HTR-8/SVneo (cell line): ENCODE results near the gene PDZK1.
"Not testable (repeated sequence)": the region's sequence is repeated elsewhere in the genome, so short reads cannot be mapped to it uniquely, and the experiment has no call there.

Source experiments
- DNase-seq: peaks from one replicate; pipeline ENCODE4 v3.0.0; 2011; ENCODE audit warnings: low spot score, mixed read lengths; ENCODE audit not compliant: insufficient read length
- FAIRE-seq: peaks from 2 replicates; lab custom pipeline; 2011; peaks lifted over from hg19 to GRCh38; lab: Jason Lieb, UNC

PDZK1 gene

DNA sequence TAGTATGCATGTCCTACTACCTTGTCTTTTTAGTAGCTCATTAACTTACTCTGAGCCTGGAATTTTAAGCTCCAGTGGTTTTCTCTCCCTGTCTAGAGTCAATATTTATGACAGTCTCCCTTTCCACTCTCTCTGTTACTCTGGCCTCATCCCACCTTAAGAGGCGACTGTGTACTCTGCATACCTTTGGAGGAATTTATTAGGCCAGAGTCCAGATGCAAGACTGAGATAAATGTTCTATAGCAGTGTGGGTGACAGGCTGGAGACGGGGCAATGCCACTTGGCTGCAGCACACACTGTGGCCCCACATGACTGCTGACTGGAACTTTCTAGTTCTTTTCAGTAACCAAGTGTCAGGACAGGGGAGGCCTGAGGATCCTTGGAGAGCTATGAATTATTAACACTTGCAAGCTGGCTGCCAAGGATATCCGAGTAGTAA, 4.1 kb upstream of the PDZK1 start:
- no peak for FAIRE-seq

DNA sequence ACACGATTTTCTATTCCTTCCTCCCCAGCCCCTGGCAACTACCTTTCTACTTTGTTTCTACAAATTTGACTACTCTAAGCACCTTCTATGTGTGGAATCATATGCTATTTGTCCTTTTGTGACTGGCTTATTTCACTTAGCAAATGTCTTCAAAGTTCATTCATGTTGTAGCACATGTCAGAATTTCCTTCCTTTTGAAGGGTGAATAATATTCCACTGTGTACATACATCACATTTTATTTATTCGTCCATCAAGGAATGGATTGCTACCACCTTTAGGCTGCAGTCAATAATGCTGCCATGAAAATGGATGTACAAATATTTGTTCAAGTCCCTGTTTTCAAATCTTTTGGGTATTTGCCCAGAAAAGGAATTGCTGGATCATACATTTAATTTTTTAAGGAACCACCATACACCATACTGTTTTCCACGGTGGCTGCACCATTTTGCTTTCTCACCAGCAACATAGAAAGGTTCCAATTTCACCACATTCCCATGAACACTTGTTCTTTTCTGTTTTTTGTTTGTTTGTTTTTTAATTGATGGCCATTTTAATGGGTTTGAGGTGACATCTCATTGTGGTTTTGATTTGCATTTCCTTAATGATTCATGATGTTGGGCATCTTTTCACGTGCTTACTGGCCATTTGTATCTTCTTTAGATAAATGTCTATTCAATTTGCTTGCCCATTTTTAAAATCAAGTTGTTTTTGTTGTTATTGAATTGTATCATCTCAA, 3.3 kb upstream of the PDZK1 start:
- DNase-seq, result no peak
- FAIRE-seq, result no peak

More for the DNA sequence above, 4.1 kb upstream of the PDZK1 start:
- no peak for DNase-seq

DNA sequence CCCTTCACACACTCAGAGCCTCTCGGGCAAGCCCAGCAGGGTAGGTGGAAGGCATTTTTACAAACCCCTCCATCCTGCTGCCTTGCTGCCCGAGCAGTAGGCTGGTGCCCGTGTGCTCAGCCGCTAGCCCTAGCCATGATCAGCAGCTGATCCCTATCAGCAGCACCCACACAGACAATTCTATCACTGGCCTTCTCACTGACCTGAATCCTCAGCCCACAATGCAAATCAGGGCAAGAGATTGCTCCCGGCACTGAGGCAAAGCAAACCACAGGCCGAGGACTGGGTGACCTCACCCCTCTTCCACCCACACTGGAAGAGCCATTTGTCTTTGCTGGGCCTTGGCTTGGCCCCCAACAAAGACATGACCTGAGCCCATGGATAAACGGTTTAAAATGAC, 895 bp upstream of the PDZK1 start:
- FAIRE-seq, result no peak
- no peak for DNase-seq

DNA sequence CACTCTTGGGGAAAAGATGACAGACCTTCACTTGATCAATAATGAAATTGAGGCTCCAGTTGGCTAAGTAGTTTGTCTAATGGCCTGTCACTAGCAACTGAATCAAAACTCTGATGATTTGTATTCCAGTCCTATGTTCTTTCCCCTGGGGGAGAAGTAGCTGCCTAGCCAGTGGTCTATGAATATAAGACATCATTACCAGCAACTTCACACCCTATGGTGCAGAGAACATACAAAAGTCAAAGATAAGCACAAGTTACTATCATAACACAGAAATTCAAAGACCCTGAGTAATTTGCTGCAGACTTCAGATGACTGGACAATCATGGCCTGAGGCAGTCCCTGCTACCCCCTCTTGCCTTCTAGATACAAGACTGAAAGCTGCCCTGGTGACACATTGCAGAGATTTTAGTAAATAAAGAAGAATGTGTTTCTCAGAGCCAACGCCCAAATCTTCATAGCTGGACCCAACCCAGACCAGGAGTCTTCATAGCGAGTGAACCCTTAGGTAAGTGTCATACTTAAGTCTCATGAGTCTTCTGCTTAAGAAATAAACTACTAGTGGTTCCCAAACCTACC, 993 bp downstream of the PDZK1 start:
- FAIRE-seq, result no peak
- DNase-seq, result peak; percentile 45

DNA sequence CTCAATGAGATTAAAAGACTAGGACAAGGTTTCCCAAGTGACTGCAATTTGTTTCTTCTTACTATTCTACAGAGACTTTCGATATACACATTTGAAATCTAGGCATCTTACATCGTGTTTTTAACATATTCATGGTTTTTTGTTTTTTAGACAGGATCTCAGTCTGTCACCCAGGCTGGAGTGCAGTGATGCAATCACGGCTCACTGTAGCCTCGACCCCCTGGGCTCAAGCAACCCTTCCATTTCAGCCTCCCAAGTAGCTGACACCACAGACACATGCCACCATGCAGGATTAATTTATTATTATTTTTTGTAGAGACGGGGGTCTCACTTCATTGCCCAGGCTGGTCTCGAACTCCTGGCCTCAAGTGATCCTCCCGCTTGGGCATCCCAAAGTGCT, 1.5 kb downstream of the PDZK1 start:
- no peak for DNase-seq
- FAIRE-seq, result no peak

DNA sequence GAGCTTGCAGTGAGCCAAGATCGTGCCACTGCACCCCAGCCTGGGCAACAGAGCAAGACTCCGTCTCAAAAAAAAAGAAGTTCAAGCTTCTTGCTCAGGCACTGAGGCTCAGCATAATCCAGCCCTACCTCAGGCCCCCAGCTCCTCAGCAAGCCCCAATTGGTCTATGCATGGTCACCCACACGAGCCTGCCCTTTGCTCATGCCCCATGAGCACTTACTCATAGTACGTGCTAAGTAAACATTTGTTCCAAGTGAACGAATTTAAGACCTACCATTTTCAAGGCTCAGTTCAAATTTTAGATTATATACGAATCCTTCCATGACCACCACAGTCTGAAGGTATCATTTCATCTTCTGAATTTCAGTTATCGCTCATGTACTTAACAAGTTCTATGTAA, 4.3 kb downstream of the PDZK1 start:
- FAIRE-seq (no peak), DNase-seq (no peak)

DNA sequence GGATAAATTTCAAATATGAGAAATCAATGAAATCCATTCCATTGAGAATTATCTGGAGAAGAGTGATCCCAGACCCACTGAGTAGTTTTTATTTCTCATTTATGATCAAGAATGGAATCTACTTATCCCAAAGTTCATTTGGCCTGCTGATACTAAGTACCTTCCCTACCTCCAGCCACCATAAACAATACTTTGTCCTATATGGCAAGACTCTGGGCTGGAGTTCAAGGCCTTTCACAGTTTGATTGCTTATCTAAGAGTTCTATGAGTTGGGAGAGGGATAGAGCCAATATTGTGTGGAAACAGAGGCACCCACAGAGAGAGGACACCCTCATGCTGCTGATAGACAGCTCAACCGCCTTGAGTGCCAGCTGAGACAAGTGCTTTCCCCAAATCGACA, 5.1 kb downstream of the PDZK1 start:
- no peak for FAIRE-seq

DNA sequence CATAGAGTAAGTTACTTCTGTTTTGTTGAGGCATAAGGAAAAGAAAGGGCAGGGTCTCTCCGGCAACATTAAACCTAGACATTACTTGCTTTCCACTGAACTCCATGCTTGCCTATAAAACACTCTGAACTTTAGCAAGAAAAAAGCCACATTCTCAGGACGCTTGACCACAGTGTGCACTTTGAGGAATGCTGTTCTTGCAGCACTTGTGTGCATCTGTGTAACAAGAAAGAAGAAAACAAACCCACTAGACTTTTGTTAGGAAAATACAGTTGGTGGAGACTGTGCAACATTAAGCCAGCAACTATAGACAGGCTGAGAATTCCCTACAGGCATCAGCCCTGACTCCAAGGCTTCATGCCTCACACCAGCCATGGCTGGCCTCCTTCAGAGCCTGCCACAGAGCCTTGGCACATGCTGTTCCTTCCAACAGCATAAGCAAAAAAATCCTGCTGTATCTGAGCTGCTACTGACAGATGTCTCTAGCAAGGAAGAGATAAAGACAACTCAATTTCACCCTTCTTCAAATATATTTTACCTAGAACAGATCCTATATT, 5.8 kb downstream of the PDZK1 start:
- DNase-seq (no peak), FAIRE-seq (no peak)

More for the DNA sequence above, 5.1 kb downstream of the PDZK1 start:
- no peak for DNase-seq

DNA sequence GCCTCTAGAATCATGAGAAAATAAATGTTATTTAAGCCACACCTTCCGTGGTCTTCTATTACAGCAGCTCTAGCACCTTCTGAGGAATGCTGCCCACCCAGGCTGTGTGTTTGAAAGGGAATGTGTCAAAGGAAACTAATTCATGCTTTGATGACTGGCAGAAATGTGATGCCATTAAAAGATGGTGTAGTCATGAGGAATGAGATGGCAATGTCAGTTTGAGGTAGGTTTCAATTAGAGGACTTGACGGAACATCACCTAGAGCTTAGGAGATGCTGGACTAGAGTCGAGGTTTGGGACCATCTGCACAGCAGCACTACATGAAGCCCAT, 10.6 kb downstream of the PDZK1 start:
- FAIRE-seq (no peak), DNase-seq (no peak)

DNA sequence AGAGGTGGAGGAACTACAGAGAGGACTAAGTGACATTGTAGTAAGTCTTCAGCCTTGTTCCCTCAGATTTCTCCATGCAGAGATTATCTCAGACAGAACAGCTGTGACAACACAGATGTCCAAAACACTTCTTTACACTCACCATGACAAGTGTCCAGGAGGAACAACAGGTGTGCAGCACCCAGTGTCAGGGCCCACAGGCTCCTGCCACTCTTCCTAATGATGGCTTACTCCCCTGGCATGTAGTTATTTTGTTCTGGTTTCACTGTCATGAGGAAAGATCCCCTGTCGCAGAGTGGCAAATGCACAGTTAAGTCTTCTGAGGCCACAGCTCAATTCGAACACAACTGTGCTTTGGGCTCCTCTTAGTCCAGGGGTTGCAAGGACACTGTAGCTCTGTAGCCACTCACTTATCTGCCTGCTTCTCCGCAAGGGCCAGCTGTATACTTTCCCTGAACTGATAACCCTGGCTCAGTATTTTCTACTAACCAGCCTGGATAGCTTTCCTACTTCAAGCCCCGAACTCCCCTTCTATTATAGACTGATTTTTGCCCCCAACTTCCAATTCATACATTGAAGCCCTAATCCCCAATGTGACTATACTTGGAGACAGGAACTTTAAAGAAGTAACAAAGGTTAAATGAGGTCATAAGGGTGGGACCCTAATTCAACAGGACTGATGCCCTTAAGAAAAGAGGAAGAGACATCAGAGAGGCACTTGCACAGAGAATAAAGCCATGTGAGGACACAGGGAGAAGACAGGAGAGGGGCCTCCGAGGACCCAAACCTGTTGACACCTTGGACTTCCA, 11.1 kb downstream of the PDZK1 start:
- DNase-seq, result no peak
- FAIRE-seq, result no peak

DNA sequence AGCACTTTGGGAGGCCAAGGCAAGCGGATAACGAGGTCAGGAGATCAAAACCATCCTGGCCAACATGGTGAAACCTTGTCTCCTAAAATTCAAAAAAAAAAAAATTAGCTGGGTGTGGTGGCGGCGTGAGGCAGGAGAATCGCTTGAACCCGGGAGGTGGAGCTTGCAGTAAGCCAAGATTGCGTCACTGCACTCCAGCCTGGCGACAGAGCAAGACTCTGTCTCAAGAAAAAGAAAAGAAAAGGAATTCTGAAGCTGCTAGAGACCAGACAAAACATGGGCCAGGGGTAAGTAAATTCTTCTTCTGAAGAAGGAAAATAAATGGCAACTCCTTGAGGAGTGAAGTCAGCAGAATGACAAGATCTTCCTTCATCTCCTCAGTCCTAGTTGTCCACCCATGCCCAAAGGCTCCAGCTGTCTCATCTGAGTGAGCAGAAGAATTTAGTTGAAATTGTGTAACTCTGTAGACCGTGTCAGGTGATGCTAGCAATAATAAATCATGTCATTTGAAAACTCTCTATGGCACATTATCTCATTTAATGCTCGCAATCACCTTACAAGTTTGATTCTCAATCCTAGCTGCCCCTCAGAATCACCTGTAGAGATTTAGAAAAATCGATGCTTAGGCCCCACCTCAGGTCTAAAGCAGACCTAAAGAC, 14.3 kb downstream of the PDZK1 start:
- DNase-seq (no peak), FAIRE-seq (no peak)

DNA sequence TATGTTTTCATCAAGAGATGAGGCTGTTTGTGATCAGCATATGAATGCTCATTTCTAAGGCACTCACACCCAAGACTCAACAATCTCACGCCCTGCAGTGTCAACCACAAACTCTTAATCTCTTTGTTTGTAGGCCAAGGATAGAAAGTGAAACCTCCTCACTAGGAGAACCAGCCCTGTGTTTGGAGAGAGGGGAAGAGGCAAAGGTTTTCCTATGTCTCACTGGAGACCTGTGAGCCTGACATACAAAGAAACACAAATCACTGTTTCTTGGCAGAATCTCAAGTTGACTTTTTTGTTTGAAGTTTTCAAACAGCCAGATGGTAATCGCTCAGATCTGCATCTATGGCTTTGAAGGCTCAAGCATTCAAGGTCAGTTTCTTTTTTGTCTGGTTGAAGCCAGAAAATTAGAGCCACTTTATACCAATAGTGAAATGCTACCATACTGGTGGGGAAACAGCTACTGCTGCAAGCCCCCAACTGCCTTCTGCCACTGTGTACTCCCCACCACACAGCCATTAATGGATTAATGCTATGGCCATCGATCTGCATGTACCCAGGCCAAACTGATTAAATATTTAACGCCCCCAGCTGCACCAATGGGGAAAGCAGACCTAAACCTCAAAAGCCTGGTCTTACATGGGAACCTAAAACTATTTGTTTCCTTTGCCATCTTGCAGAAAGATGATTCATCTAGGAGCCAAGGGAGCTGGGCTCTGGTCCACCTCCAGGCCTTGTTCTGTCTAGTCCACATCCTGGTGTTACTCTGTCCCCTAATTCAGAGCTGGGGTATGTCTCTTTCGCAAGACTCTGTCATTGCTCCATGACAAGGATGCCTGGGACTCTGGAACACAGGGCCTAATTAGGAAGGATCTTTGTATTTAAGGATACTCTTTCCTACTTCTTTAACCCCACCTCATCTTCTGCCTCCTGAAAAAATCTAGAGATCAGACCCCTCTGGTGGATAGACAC, 16.3 kb downstream of the PDZK1 start:
- no peak for DNase-seq

DNA sequence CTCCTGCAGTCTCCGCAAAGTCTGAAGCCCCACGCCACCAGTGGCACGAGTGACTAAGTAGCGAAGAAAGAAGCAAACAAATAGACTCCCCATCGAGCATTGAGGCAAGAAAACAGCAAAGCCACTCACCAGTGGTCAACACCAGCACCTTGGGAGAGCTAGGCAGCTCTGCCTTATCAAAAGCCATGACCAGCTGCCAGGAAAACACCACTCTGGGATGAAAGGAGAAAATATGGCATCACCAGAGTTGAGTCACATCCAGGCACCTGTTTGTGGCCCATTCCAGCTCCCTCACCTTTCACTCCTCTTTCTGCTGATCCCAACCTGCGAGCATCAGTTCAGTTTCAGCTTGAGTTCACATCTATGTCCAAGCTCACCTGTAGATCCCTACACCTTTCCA, 17.2 kb downstream of the PDZK1 start:
- DNase-seq (no peak), FAIRE-seq (no peak)

More for the DNA sequence above, 16.3 kb downstream of the PDZK1 start:
- FAIRE-seq, result no peak

DNA sequence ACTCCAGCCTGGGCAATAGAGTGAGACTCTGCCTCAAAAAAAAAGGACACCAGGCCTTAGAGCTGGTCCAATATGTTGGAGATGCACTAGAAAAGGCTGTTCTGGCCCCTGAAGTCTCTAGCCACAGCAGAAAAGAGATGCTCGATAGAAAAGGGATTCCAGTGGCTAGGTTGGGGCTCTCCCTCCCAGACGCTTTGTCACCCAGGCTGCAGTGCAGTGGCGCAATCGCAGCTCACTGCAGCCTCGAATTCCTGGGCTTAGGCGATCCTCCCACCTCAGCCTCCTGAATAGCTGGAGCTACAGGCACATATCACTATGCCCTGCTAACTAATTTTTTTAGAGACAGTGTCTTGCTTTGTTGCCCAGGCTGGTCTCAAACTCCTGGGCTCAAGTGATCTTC, 18.2 kb downstream of the PDZK1 start:
- DNase-seq, result no peak
- FAIRE-seq, result no peak

DNA sequence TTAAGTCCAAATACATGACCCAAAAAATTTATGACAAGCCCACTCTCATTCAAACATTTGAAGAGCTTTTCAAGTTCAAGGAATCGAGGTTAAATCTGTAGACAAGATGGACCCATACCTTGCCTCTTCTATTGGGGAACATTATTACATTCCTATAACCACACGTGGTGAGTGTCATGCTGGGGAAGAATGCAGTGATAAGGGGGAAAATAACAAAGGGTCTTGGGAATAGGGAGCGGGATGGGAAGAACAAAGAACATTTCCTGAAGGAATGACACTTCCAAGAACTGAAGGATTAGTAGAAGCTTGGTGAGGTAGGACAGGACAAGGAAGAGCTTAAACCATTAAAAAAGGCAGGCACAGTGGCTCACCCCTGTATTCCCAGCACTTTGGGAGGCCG, 18.8 kb downstream of the PDZK1 start:
- DNase-seq, result no peak
- FAIRE-seq, result no peak

DNA sequence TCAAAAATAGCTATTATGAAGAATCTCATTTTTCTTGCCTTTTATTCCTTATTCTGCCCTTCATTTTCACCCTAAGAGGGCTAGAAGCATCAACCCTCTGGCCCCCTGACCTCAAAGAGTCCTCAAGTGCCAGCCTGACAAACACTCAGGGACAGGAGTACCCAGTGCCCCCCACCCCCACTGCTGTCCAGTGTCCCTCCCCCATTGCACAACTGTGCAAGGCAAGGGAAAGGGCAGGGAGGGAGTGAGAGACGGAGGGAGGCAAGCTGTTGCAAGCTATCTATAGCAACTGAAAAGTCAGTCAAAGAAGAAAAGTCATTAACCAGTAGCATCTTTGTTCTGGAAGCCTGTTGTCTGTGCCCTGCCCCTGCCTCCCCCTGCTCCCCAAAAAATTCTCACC, 21.1 kb downstream of the PDZK1 start:
- FAIRE-seq, DNase-seq: not testable (repeated sequence)

DNA sequence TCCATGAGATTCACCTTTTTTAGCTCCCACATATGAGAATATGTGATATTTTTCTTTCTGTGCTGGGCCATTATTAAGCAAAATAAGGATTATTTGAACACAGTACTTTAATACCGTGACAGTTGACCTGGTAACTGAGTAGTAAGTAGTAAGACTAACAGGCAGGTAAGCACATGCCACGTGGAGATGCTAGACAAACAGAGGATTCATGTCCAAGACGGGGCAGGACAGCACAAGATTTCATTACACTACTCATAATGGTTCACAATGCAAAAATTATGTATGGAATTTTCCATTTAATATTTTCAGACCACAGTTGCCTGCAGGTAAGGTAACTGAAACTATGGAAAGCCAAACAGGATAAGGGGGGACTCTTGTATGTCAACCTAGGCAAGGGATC, 22.3 kb downstream of the PDZK1 start:
- not testable (repeated sequence) for FAIRE-seq, DNase-seq

DNA sequence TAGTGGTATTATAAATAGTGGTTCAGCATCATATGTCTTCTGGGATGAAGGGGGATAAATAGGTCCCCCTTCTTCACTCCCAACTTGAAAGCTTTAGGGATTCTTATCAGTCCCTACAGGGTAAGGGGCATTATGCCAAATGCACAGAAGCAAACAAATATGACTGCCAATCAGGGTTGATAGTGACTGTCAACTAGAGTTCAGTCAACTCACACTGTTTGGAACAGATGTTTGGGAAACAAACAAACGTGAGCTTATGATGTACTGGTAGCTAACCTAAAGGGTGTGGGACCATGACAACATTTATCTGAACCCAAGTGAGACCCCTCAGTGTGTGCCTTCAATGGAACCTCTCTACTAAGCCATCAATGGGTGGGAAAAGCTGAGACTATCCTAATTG, 34.0 kb downstream of the PDZK1 start:
- not testable (repeated sequence) for FAIRE-seq

DNA sequence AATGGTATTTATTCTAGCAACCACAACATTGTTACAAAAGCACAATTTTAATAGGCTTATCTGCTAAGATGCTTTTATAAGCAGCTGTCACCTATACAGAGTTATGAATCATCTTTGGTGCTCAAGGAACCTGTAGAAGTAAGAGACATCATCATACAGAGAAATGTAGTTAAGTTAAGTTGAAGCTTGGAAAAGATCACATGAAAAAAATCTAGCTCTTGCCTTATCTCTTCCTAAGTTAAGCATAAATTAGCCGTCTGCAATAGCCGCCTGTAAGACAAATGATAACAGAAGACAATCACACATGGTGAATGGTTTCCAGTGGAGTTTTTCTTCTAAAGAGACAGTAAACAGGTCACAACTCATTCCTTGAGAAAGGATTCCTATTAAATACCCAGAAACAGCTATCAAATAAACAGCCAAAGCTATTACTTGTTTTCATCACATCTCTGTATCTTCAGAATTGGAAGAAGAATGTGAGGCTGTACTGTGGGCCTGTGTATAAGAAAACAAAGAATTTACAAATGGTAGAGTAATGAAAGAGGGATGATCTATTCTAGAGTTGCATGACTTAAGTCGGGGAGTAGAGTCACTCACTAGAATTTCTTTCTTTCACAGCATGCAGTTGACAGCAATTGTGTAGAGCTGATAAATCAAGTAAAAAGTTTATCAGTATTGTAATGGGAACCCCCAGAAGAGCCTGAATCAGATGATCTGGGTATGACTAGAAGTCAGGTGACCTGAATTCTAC, 36.0 kb downstream of the PDZK1 start:
- FAIRE-seq, result not testable (repeated sequence)

More for the DNA sequence above, 34.0 kb downstream of the PDZK1 start:
- not testable (repeated sequence) for DNase-seq

More for the DNA sequence above, 36.0 kb downstream of the PDZK1 start:
- DNase-seq, result not testable (repeated sequence)
